IMR-90 (cell line): ENCODE results near the gene ELFN1. TPM values are rescaled to one million over a fixed set of nuclear protein-coding genes. Genes with fewer than 3 reads are reported as not detected.

ENCODE experiments used
- ATAC-seq: fragments of 200-7000 bp; cut with Tn5 transposase; 2 replicates; pipeline ENCODE4 v1.9.1; 2020; ENCODE audit warnings: low read depth, mild to moderate bottlenecking, moderate library complexity
- BruUV-seq: library from RNA; stranded (reverse); fragments of 400-500 nt; replicated peaks from 2 replicates; lab custom pipeline; 2021; lab: Mats Ljungman, UMichigan
- CTCF ChIA-PET: fragments of 300-600 bp; formaldehyde crosslinking; extraction: SDS; loops from one replicate; lab custom pipeline; 2021; ENCODE audit warnings: antibody characterized with exemption; lab: Yijun Ruan, JAX
- POLR2A ChIA-PET: fragments of 300-600 bp; sonication (Branson Sonifier 250); formaldehyde crosslinking; loops from one replicate; lab custom pipeline; 2022; ENCODE audit warnings: antibody characterized with exemption; ENCODE audit not compliant: unreplicated experiment; lab: Charles Lee
- DNase-seq: peaks from one replicate; pipeline ENCODE4 v3.0.0; 2013
- H2AFZ ChIP-seq: replicated peaks from 2 replicates; pipeline ENCODE3; 2013; ENCODE audit warnings: low read length, mild to moderate bottlenecking; ENCODE audit not compliant: poor library complexity
- H2AK5ac ChIP-seq: 2 replicates; pipeline ENCODE4 v1.6.1; 2013; ENCODE audit warnings: low read depth, low read length, inconsistent platforms
- H2AK9ac ChIP-seq: replicated peaks from 2 replicates; pipeline ENCODE3; 2013; ENCODE audit warnings: mild to moderate bottlenecking, low read depth, low read length, moderate library complexity; ENCODE audit not compliant: poor library complexity
- H2BK120ac ChIP-seq: 2 replicates; pipeline ENCODE4 v1.6.1; 2013; ENCODE audit warnings: low read depth, low read length, inconsistent platforms
- H2BK15ac ChIP-seq: 3 replicates; pipeline ENCODE4 v1.6.1; 2013; ENCODE audit warnings: low read depth, low read length, inconsistent platforms
- H2BK20ac ChIP-seq: 2 replicates; pipeline ENCODE4 v1.6.1; 2013; ENCODE audit warnings: low read depth, mild to moderate bottlenecking, inconsistent platforms, low read length, moderate library complexity
- H2BK5ac ChIP-seq: 2 replicates; pipeline ENCODE4 v1.6.1; 2013; ENCODE audit warnings: mild to moderate bottlenecking, low read depth, low read length, inconsistent platforms; ENCODE audit not compliant: poor library complexity, severe bottlenecking
- H3K14ac ChIP-seq: replicated peaks from 2 replicates; pipeline ENCODE4 v1.6.1; 2013; ENCODE audit warnings: low read depth, low read length, inconsistent platforms
- H3K18ac ChIP-seq: 2 replicates; pipeline ENCODE4 v1.6.1; 2013; ENCODE audit warnings: low read depth, low read length, control low read depth
- H3K23ac ChIP-seq: 2 replicates; pipeline ENCODE4 v1.6.1; 2013; ENCODE audit warnings: low read depth, low read length, inconsistent platforms
- H3K27ac ChIP-seq: 2 replicates; pipeline ENCODE4 v1.5.1; 2013; ENCODE audit warnings: mild to moderate bottlenecking, control low read depth, low read length; ENCODE audit not compliant: insufficient read depth
- H3K27me3 ChIP-seq: 2 replicates; pipeline ENCODE4 v1.6.1; 2013; ENCODE audit warnings: low read length; ENCODE audit not compliant: control insufficient read depth, insufficient read depth
- H3K36me3 ChIP-seq: 2 replicates; pipeline ENCODE4 v1.6.1; 2013; ENCODE audit warnings: low read length, mixed read lengths; ENCODE audit not compliant: control insufficient read depth, insufficient read depth
- H3K4ac ChIP-seq: 2 replicates; pipeline ENCODE4 v1.6.1; 2013; ENCODE audit warnings: low read depth, low read length, inconsistent platforms
- H3K4me1 ChIP-seq: 2 replicates; pipeline ENCODE4 v1.6.1; 2013; ENCODE audit warnings: low read length, mixed read lengths; ENCODE audit not compliant: control insufficient read depth, insufficient read depth
- H3K4me2 ChIP-seq: 2 replicates; pipeline ENCODE4 v1.6.1; 2013; ENCODE audit warnings: low read depth, mild to moderate bottlenecking, control low read depth, low read length, moderate library complexity
- H3K4me3 ChIP-seq: 2 replicates; pipeline ENCODE4 v1.5.1; 2013; ENCODE audit warnings: low read depth, mild to moderate bottlenecking, control low read depth, low read length, moderate library complexity; ENCODE audit not compliant: insufficient read depth
- H3K56ac ChIP-seq: 2 replicates; pipeline ENCODE4 v1.6.1; 2013; ENCODE audit warnings: low read length, inconsistent platforms; ENCODE audit not compliant: insufficient read depth; ENCODE audit errors: extremely low read depth
- H3K79me1 ChIP-seq, 2 experiments: 2 replicates each; pipeline ENCODE4 v1.6.1; 2013; ENCODE audit warnings: low read length in 2 of 2, inconsistent platforms in 1 of 2, low read depth in 1 of 2
- H3K9ac ChIP-seq: 2 replicates; pipeline ENCODE4 v1.6.1; 2013; ENCODE audit warnings: low read depth, low read length, control low read depth
- H3K9me1 ChIP-seq: 2 replicates; pipeline ENCODE4 v1.6.1; 2013; ENCODE audit warnings: low read length, inconsistent platforms; ENCODE audit not compliant: insufficient read depth
- H3K9me3 ChIP-seq: 2 replicates; pipeline ENCODE4 v1.6.1; 2013; ENCODE audit warnings: low read length; ENCODE audit not compliant: control insufficient read depth, insufficient read depth
- H4K20me1 ChIP-seq: 2 replicates; pipeline ENCODE4 v1.6.1; 2013; ENCODE audit warnings: low read length, inconsistent platforms; ENCODE audit not compliant: insufficient read depth
- H4K5ac ChIP-seq: 2 replicates; pipeline ENCODE4 v1.6.1; 2013; ENCODE audit warnings: mild to moderate bottlenecking, low read depth, low read length, control low read depth
- H4K8ac ChIP-seq, 2 experiments: 2 replicates each; pipeline ENCODE4 v1.6.1; 2013; ENCODE audit warnings: low read depth in 2 of 2, low read length in 2 of 2, control low read depth in 1 of 2, inconsistent platforms in 1 of 2
- H4K91ac ChIP-seq: 2 replicates; pipeline ENCODE4 v1.6.1; 2013; ENCODE audit warnings: low read depth, low read length, inconsistent platforms; ENCODE audit not compliant: insufficient read depth
- ELK1 ChIP-seq: fragments of 150-350 bp; IDR thresholded peaks from 2 replicates; pipeline ENCODE4 v1.6.1; 2016; ENCODE audit warnings: low read depth, mild to moderate bottlenecking, low read length, moderate library complexity, borderline replicate concordance
- FOS ChIP-seq: fragments of 150-350 bp; IDR thresholded peaks from 2 replicates; pipeline ENCODE4 v1.6.1; 2016; ENCODE audit warnings: low read depth, low read length
- MAFK ChIP-seq: IDR thresholded peaks from 2 replicates; pipeline ENCODE4 v1.6.1; 2012; ENCODE audit warnings: low read depth, low read length, improper control_type of control experiment
- POLR2A ChIP-seq: IDR thresholded peaks from 2 replicates; pipeline ENCODE4 v1.6.1; 2012; ENCODE audit warnings: mild to moderate bottlenecking, low read depth, low read length
- RAD21 ChIP-seq: IDR thresholded peaks from 2 replicates; pipeline ENCODE4 v1.6.1; 2012; ENCODE audit warnings: low read length, improper control_type of control experiment
- RCOR1 ChIP-seq: IDR thresholded peaks from 2 replicates; pipeline ENCODE4 v1.6.1; 2012; ENCODE audit warnings: mild to moderate bottlenecking, low read length, improper control_type of control experiment; ENCODE audit not compliant: insufficient replicate concordance
- RFX5 ChIP-seq: IDR thresholded peaks from 2 replicates; pipeline ENCODE4 v1.8.0; 2012; ENCODE audit warnings: low read depth, mild to moderate bottlenecking, low read length, moderate library complexity
- SMC3 ChIP-seq: fragments of 150-350 bp; IDR thresholded peaks from 2 replicates; pipeline ENCODE4 v1.6.1; 2016; ENCODE audit warnings: low read depth, mild to moderate bottlenecking, antibody characterized with exemption, low read length, moderate library complexity
- WGBS, 2 experiments: methylation state at CpG; one replicate each; pipeline versions ENCODE4 v1.1.5 to v1.1.7; 2013; ENCODE audit warnings: missing lambda C conversion rate in 2 of 2; ENCODE audit not compliant: insufficient read length in 1 of 2; ENCODE audit errors: extremely low coverage in 2 of 2; 5-methylcytosine and 5-hydroxymethylcytosine counted together
- dilution Hi-C: fragments of 300-500 bp; cut with HindIII; formaldehyde crosslinking; loops from one replicate; pipeline ENCODE4 v1.14.3; 2018; ENCODE audit warnings: low sequenced_read_pairs; ENCODE audit not compliant: unreplicated experiment
- in situ Hi-C: fragments of 300-500 bp; cut with MboI; formaldehyde crosslinking; loops from 3 replicates; pipeline ENCODE4 v1.14.3; 2019; ENCODE audit warnings: low sequenced_read_pairs, inconsistent platforms, mixed read lengths
- intact Hi-C: fragments of 100-400 bp; cut with micrococcal nuclease; formaldehyde crosslinking; loops from 2 replicates; pipeline ENCODE4 v1.10.0; 2022
- polyA plus RNA-seq, 3 experiments: library from polyadenylated mRNA; depleted of rRNA; stranded (reverse); fragments of >200 nt; gene quantifications; 2 replicates each; pipeline ENCODE4 v1.2.3, GENCODE V29; 2012; ENCODE audit warnings: low replicate concordance in 1 of 3
- total RNA-seq: library from RNA; depleted of rRNA; stranded (reverse); fragments of >200 nt; gene quantifications from 2 replicates; pipeline ENCODE4 v1.2.3, GENCODE V29; 2012

The ELFN1 gene
- total and polyA plus RNA-seq, 2 of the 4 experiments (the other 2 are of a cell fraction), result 1.6 to 5.2 TPM

GRCh38 chr7:1697499-1698125 is 27.5 kb downstream of the ELFN1 start:
- Histone ChIP-seq H3K14ac (no peak overlapping the region), H3K18ac (no peak overlapping the region), H3K4me1 (no peaks in the 10 kb centered on the region), H3K9me3 (peaks cover under 1% of the 10 kb centered on the region), H3K4ac (no peak overlapping the region), H4K5ac (no peak overlapping the region), H2AFZ (no peak overlapping the region), H3K4me3 (no peak overlapping the region), H3K27ac (no peak overlapping the region), H2BK5ac (no peak overlapping the region), H2AK5ac (no peak overlapping the region), H2AK9ac (no peak overlapping the region), H4K8ac (no peak overlapping the region), H3K23ac (no peak overlapping the region), H3K9ac (no peak overlapping the region), H4K20me1 (peaks cover 3% of the 10 kb centered on the region; the same call in 1 of the 2 replicates), H3K79me1 (no peaks in the 10 kb centered on the region; a peak in 1 of 4 replicates), H2BK15ac (no peak overlapping the region), H3K9me1 (no peaks in the 10 kb centered on the region), H3K27me3 (peaks cover 5% of the 10 kb centered on the region), H3K56ac (no peak overlapping the region), H4K91ac (no peak overlapping the region), H3K36me3 (no peaks in the 10 kb centered on the region), H2BK20ac (no peak overlapping the region), H3K4me2 (no peak overlapping the region), H2BK120ac (no peak overlapping the region)
- TF ChIP-seq MAFK, result no peak
- TF ChIP-seq SMC3, result no peak
- no peak for TF ChIP-seq RFX5
- TF ChIP-seq FOS, result no peak
- TF ChIP-seq ELK1, result no peak
- no peak for TF ChIP-seq RAD21
- no peak for TF ChIP-seq POLR2A
- no peak for TF ChIP-seq RCOR1
- BruUV-seq, result no TSS peak
- DNase-seq (no peak), ATAC-seq (no peak)
- dilution Hi-C loops, result no loop called here
- no CpG with 5 or more reads among the region's 18 CpGs for WGBS, 2 experiments
- POLR2A ChIA-PET, result no interaction called here
- CTCF ChIA-PET, result no interaction called here
- in situ Hi-C loops, result no loop called here
- intact Hi-C loops, result no loop called here
